Activated gamma-delta T cell treated with Interleukin-2 at 50 U/mL for 16 hours (primary cell): ENCODE results near the gene BCAN.

Source experiments
- DNase-seq: peaks from one replicate; pipeline ENCODE4 v3.0.0-alpha.2; 2020

The BCAN gene

DNA sequence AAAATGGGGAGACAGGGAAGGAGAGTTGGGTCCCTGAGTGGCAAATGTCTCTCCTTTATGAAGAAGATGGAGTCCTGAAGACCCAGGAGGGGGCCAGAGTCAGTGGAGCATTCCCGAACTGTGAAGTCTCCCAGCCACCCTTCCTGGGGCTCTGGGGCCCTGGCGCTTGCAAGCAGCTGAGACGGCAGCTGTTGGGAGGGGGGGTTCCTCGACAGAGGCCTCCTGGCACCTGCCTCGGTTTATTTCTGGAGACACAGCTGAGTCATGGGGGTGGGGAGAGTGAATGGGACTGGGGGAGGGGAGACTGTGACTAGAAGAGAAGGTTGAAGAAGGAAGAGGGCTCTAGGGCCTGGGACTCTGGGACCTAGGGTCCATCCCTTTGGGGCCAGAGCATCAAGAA, 21.3 kb downstream of the BCAN start:
- DNase-seq, result no peak

DNA sequence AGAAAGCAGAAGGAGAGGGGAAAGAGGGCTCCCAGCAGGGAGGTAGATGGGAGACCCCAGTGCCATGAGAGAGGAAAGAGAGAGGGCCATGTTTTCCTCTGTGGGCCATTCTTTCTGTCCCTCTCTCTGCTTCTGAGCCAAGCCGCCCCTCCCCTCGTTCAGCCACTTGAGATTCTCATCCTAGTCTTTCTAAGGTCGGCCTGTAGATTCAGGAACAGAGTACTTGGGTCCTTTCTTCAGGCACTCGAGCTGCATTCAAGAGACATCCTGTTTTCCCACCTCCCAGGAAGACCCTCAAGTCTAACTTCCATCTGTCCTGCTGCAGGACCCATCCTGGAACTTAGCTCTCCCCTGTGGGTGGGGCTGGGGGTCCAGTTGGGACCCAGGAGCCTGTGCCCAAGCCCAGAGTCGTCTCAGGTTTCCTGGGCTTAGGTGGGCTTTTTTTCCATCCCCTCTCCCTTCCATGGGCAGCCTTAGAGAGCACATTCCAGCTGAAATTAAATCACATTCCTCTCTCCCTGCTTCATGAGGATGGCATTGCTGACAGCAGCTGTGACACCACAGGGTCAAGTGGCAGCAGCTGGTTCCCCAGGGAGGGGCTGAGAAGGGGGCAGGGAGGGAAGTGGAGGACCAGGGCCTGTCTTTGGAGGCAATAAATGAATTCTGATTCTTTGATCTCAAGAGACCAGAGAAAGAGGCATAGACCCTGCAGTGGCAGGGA, 22.3 kb downstream of the BCAN start:
- DNase-seq, result no peak

DNA sequence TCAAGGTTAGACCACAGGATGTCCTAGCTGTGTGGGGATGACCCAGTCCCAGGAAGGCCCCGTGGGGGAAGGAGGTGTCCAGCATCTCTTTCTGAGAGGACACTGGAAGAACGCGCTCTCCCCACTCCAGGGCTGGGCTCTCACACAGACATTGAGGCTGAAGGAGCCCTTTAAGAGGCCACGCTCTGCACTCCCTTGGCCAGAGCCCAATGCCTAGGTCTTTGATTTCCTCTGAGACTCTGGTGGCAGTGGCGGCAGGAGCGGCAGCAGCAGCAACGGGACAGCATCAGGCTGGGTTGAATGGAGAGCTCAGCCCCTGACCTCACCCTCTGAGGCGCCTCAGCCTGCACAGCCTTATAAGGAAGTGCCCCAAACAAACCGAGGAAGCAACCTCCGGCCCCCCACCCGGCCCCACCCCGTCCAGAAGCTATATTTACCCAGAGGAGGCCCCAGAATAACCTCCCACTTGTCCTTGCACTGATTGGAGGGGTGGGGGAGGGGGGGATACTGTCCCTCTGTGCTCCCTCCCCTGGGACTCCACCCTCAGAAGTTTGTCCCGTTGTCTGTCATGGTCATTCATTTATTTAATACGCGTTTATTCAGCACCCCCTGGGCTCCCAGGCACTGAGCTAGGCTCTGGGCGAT, 23.0 kb downstream of the BCAN start:
- no peak for DNase-seq

DNA sequence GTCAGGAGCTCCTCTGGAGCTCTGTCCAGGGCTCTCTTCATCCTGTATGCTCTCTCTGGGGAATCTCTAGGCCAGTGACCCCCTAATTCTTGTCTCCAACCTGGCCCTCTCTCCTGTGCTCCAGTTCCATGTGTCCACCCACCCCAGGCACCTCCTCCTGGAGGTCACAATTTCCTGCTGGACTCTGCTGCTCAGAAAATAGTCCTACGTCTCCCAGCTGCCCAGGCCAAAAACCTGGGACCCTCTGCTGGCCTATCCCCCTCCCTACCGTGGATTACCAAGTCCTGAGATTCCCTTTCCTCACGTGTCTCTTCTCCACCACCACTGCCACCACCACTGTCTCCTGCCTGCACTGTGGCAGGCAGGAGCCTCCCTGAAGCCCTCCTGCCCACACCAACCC, 23.6 kb downstream of the BCAN start:
- no peak for DNase-seq

DNA sequence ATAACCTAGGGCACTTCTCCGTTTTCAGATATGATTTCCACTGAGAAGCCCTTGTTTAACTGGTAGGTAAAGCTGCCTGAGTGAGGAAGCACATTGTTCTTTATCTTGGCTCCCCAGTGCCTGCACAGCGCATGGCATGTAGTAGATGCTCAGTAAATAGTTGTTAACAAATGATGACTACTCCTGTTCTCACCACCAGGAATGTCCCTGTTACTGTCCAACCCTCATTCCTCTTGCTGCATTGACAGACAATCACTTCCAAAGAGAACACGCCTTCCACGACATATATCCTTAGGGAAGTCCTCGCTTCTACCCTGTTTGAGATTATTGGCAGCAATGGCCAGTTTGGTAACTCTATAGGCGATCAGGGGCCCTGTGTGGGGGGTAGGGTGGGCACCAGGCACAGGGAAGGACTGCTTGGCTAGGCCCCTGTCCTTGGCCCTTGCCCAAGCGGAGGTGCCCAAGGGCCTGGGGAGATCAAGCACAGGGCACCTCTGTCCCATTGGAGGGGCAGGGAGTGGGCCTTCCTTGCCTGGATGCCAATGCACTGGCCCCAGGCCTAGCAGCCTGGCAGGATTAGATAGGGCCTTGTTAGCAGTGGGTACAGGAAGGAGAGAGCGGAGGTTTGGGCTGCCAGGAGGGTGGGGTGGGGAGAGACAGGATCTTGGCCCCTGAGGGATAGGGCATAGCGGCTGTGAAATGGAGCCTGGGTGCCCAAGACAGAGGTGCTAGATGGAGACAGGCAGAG, 25.1 kb downstream of the BCAN start:
- DNase-seq, result no peak

DNA sequence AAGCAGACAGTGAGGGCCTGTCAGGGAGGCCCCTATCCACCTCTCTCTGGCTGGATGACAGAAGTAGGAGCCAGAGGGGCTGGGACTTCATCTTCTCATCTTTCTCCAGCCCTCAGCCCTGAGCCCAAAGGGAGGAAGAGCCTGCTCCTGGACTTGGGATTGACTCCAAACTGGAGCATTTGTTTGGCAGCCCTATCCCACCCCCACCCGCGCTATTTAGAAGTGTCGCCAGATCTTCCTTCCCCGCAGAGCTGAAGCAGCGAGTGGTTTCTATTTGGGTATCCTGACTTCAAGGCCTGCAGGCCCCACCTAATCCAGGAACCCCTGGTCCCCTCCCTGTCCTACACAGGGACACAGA, 25.7 kb downstream of the BCAN start:
- no peak for DNase-seq

DNA sequence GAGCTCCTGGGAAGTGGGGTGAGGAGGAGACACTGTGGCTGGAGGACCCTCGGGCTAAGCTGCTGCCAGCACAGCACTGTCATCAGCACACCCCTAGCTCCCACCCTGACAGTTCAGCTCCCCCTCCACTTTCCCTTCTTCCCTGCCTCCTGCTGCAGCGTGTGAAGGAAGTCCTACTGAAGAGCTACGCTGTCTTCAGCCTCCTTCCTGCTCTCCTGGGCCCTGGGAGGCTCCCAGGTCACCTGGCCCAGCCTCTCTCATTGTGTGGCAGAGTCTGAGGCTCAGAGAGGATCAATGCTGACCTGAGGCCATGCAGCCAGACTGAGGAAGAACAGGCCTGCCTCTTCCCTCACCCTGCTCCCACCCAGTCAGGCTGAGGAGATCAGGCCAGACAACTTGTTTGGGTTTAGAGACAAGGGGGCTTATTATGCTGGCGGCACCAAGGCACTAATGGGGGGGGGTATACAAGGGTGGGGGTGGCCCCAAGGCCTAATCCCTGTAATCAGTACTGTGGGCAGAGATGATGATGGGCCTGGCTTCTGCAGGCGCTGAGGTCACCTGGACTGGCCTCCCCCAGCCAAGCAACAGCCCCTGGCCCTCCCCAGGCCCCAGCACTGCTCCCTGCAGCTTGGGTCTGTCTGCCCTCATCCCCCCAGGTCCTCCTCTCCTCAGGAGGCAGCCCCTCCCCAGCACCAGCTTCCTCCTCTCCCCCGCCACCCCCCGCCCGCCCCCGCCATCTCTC, 26.2 kb downstream of the BCAN start:
- no peak for DNase-seq

DNA sequence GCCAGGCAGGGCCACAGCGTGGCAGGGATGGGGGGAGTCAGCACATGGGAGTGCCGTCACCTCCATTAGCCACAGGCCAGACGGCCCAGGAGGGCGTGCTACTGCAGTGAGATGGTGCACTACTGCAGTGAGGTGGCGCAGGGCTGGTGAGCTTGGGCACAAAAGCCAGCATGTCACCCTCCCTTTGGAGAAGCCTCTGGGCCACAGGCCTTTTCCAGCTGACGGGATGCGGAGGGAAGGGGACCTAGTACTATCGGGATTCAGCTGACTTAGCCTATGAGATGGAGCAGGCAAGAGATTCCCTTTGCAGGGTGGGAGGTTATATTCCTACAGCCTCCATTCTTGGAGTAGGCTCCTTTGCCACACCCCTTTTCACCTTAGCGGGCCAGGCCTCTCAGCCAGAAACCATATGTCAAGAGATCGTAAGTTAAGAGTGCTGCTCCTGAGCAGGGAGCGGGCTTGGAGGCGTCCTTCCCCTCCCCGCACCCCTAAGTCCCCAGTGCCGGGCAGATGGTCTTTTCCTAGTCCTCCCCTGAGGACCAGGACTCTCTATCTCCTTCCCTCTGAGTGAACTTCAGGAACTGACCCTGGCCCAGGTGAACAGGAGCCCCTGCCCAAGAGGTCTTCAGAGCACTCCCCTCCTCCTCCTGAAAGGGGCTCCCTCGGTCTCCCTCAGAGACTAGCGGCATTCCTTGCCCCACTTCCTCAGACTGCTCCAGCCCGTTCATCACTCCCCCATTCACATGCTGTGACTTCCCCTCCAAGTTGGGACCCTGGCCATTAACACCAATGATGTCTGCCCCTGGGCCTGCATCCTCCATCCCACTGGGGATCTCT, 27.1 kb downstream of the BCAN start:
- DNase-seq, result no peak

DNA sequence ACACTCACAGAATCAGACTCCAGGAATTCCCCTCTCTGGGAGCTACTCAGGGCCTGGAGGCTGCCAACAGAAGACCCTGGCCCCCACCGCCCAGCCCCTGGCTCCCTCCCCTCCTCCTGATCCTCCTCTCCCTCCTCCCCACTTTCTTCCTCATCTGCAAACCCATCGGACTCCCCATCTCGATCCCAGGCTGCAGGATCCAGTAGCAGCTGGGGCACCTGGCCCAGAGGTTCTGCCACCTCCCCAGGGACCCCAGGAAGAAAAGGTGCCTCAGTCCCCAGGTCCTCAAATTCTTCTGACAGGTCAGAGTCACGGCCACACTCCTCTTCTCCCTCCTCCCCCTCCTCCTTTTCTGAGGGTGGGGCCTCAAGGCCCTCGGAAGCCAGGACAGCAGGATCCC, 27.9 kb downstream of the BCAN start:
- no peak for DNase-seq

DNA sequence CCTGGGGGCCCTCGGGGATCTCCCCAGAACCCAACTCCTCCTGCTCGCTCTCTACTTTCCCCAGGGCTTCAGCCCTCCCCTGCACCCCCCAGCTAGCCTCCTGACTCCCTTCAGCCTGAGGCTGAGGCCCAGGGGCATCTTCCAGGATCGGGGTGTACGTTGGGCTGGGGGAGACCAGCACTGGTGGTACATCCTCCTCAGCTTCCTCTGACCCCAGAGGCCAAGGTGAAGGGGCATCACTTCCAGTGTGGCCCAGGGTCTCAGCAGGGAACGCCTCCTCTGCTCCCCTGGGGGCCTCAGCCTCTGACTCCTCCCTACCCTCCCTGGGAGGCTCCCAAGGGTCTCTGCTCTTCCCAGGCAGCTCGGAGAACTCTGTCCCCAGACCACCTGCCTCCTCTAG, 28.4 kb downstream of the BCAN start:
- no peak for DNase-seq

DNA sequence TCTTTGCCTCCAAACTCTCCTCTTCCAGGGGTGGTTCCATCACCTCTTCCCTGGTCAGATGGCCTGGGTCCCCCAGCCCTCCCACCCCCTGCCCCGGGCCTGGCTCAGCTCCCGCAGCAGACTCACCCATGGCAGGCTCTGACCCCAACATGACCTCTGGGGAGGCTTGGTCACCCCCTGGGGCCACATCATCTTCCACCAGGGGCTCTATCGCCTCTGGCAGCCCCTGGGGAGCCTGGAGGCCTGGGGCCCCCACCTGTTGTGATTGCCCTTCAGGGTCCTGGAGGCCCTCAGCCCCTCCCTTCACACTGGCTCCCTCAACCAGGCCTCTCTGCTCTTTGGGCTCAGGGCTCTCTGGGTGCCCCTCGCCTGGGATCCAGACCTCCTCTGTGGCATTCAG, 28.9 kb downstream of the BCAN start:
- DNase-seq, result no peak

DNA sequence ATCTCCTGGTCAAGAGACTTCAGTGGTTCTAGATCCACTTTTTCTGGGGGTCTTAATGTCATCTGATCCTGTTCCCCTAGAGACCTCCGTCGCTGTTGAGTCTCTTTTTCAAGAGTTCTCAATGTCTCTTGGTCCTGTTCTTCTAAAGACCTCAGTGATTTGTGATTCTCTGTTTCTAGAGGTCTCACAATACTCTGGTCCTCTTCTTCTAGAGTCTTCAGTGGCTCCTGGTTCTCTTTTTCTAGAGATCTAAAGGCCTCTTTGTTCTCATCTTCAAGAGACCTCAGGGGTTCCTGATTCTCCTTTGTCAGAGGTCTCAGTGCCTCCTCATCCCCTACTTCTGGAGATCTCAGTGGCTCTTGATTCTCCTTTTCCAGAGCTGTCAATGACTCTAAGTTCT, 29.9 kb downstream of the BCAN start:
- DNase-seq, result no peak

DNA sequence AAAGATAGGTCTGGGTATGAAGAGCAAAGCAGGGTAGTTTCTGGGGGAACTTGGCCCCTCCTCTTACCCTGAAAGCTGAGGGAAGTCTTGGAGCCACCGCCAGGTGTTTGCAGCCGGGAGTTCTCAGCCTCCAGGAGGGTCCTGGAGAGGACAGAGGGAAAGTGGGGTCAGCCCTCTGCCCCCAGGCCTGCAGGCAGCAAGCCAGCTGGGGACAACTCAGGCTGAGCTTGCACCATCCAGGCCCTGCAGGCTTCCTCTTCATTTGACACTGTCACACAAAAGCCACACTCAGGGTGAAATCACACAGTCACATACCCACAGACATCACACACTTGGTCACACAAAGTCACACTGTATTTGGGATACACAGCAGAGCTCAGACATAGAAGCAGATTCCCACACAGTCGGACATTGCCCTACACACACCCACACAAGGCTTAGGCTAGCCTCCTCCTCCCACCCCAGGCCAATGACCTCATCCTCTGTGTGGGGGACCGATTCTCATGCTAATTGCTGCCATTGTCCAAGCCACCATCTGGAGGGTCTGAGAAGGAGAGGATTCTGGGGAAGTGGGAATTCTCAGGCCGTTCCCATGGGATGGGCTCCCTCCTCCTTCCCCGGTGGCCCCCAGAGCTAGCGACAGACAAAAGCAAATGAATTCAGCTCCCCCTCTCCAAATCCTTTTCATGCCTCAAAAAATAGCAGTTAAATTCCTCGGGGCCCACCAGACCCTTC, 31.6 kb downstream of the BCAN start:
- no peak for DNase-seq

DNA sequence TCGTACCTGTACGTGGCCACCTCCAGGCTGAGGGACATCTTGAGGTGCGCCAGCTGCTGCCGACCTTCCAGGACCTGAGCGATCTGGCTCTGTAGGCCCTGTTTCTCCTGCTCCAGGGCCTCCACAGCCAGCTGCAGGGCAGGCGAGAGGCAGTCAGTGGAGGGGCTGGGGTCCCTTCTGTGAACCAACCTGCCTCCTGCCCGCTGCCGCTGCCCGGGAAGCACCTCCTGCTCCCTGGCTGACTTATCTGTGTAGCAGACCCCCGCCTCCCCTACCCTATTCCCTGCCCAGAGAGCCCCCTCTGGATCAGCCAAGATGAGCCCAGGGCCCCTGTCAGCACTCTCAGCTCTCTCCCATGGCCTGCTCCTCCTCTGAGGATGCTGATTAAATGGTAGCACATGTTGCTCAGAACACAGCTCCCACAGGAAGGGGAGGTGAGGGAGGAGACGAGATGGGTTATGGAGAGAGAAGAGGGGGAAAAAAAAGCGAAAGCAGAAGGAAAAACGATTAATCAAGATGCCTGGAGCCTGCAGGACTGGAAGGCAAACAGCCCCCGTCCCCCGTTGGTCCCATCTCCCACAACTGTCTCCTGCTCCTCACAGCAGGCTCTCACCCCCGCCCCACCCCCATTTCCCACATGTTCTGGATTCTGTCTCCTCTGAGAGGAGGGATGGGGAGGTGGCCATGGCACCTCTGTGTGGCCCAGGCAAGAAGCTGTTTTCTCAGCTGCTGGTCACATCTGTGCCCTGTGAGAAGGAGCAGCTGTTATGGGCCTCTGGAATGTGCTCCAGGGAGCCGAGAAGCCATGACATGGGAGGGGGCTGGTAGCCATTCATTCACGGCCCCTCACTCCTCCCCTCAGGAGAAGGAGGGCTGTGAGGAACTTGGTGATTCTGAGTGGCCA, 33.5 kb downstream of the BCAN start:
- DNase-seq, result no peak

DNA sequence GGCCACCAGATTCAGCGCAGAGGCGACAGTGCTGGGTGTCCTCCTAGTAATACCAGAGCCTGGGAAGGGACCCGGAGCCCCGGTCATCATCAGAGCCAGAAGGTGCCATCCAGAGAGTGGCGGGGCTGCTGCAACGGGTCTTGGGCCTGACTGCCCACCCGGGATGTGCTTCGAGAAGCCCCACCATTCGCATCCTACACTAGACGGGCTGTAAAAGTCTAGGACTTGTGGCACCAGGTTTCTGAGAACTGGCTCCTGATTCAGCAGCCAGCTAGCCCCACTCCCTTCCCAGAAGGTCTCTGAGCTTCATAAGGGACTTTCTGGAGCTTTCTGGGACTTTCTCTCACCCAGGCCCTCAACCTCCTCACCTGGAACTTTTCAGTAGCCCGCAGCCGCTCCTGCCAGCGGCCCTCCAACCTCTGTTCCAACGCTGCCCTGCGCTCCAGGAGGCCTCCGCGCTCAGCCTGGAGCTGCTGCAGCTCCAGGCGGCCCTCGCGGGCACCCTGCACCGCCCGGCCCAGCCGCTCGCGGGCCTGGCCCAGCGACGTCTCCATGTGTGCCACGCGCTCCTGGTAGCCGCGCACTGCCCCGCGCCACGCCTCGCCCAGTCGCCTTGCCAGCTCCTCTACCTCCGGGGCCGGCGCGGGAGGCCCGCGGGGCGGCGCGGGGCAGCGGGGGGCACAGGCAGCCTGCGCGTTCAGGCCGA, 34.4 kb downstream of the BCAN start:
- no peak for DNase-seq

DNA sequence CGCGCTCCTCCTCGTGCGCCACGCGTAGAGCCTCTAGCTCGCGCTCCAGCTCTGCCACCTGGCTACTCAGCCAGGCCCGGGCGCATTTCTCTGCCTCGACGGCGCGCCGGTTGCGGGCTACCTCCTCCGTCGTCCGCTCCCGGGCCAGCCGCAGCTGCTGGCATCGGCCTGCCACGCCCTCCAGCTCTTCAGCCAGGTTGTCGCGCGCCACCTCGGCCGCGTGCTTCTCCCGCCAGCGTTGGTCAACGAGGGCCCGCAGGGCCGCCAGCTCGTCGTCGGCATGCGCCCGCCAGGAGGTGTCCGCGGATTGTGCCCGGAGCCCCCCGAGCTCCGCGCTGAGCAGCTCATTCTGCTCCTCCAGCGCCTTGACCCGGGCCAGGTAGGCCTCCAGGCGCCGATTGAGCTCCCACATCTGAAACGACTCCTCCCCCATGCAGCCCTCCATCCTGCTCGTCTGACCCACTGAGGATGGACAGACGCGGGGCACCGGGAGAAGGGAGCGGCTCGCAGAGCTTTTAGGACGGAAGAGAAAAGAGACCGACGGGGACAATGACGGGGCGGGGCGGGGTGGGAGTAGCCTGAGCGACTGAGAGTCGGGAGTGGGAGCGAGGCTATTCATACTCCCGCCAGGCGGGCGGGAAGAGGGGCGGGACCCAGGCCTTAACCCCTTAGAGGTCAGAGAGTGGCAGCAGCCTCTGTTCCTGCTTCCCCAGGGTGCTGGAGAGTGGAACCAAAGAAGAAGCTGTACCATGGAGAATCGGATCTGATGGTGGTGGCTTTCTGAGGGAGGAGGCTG, 35.1 kb downstream of the BCAN start, which contains the start of gene NES:
Gene NES (minus strand): TSS at position 588 of the 796 bp plus-strand sequence. CDS start 143 bp downstream, at position 445.
- DNase-seq, result no peak

DNA sequence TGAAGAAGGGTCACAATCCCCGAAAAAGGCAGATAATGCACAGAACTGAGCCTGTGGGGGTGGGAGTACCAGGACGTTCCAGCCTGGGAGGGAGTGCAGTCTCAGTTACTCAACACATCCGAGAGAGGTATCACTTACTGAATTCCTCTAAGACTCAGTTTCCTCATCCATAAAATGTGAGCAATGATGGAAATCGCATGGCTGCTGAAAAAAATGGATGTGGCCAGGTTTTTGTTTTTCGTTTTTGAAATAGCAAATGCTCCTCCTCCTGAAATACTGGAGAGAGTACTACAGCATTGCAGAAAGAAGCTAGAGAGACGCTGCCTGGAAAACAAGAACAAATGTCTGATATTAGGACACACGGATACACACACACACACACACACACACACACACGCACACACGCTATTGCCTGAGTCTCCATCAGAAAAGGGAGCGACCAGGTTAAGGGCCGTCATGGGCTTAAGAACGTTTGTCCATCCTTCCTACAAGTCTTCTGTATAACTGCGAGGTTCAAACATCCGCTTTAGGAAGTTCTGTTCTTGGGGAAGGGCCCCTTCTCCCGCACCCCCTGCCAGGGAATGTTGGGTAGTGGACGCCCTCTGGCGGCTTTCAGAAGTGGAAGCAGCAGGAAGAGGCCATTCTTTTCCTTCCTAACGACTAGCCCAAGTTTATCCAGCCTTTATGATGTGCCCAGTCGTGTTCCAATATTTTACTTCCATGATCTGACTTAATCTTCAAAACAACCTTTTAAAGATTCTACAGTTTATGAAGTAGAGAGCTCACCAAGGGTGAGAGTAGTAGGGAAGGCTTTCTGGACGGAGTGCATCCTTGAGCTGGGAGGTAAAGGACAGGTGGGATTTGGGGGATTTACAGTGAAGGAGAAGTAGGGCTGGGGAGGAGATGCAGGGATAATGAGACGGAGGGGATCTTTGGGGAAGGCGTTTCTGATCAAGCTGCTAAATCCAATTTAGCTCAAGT, 36.0 kb downstream of the BCAN start:
- DNase-seq, result no peak

DNA sequence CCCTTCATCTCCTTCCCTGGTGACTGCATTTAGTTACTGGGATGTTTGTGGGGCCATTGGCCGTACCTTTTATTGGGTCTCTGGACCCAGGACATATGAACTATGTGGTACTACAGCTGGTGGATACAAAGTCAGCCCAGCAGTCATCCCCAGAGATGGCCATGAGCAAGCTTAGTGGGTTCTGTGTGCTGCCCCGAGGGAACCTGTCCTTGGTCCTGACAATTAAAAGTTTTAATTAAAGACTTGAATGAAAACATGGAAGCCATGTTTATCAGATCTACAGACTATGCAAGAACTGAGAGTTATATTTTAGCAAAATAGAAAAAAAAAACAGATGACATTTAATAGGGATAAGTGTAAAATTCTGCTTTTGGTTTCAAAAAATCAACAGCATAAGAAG, 38.1 kb downstream of the BCAN start:
- no peak for DNase-seq
